Endothelial cell of hepatic sinusoid (primary cell): Measurements from ENCODE around the gene ZNF710.

Experiments used
- in situ Hi-C: cut with HindIII; loops from 2 replicates; pipeline ENCODE4 v1.10.0; 2017; ENCODE audit warnings: low sequenced_read_pairs

The ZNF710 gene

DNA sequence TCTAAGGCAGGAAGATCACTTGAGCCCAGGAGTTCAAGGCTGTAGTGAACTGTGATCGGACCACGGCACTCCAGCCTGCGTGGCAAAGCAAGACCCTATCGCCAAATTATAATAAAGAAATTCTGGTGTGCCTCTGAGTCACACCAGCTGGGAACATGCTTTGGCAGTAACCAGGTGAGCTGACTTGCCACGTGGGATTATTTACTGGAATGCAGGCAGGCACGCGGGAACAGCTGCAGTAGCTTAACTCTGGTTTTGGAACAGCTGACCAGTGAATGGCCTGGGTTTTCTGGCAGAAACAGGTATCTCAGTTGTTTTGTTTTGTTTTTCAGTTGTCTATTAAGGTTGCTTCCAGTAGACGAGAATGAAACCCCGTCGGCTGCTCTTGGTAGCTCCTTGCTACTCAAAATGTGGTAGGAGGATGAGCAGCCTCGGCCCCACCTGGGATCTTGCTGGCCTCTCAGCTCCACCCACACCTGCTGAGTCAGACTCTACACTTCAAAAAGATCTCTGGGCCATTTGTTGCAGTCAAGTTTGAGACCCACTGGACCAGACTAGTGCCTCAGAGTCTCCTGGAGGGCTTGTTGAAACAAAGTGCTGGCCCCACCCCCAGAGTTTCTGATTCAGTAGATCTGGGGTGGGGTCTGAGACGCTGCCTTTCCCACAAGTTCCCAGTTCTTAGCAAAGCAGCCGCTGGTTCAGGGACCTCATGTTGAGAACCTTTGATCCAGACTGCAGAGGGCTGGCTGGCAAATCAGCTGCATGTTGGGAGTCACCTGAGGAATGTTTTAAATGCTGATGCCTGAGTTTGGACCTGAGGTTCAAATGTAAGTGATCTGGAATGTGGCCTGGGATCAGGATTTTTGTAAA, 74.5 kb downstream of the ZNF710 start:
- in situ Hi-C loops = no loop called here

DNA sequence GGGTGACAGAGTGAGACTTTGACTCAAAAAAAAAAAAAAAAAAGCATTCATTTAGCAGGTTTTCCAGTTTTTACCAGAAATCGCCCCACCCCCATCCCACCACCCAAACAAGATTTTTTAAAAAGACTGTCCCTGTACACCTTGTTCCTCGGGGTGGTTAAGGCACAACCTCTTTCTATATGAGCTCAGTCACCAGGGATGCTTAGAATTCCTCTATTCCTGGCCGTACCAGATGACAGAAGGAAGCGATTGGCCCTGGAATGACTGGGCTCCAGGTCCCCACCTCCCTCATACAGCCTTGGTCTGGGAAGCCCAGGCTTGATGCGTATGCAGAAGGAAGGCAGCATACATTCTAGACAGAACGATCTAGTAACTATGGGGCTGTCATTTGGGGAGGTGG, 75.6 kb downstream of the ZNF710 start:
- in situ Hi-C loops = no loop called here

DNA sequence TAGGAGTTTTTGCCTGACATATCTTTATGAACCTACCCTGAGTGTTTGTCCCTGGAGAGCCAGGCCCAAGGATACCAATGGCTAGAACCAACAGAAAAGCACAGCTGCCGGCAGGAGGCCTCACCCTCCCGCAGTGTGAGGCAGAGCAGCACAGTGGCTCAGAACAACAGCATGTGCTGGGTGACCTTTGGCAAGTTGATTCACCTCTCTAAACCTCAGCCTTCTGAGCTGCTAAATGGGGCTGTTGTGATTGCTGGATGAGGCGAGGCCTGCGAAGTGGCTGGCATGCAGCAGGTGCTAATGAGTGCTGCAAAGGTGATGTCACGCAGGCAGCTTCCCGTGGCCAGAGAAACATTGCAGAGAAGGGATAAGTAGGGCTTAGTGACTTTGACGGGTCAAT, 77.8 kb downstream of the ZNF710 start:
- in situ Hi-C loops = no loop called here

DNA sequence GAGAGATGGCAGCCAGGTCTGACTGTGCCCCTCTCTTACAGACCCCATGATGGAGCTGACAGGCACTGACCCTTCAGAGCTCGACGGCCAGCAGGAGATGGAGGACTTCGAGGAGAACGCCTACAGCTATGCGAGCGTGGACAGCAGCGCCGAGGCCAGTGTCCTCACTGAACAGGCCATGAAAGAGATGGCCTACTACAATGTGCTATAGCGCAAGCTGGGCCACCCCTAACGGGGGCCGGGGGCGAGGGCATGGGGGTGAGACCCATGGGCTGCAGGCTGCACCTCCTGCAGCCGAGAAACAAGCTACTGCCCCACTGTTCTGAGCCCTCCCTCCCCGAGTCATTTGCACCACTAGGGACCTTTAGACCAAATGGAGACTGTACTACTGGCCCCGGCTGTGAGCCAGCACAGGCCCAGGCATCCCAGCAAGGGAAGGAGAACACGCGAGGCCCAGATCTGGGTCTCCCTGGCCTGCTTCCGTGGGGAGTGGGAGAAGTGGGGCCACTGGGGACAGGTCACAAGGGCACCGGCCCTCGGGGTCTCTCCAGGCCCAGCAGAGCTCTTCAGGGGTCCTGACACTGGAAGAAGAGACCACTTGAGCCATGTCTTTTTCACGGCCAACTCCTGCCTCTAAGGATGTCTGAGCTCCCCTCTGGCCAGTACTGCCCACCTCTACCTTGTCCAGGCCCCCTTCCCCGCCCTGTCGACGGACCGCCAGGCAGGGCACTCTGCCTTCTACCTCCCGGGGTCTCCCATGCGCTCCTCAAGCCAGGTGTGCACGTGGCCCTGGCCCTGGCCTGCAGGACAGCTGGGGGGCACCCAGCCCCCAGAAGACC, 78.7 kb downstream of the ZNF710 start:
- in situ Hi-C loops = loop anchor here (5.0 kb wide), 1 partner anchor 218 kb away; no protein-coding TSS in a partner anchor

DNA sequence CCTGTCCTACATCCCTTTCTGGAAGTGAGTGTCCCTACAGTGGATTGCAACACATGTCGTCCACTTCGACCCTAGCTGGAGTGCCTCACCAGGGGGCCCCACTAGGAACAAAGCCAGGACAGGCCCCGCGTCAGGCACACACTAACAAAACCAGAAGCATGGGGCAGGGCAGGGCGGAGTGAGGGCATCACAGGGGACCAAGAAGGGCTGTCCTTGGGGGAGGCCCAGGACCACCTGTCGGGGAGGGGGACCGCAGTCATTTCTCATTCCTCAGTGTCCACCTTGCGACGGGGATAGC, 79.3 kb downstream of the ZNF710 start:
- in situ Hi-C loops = loop anchor here (5.0 kb wide), 1 partner anchor 218 kb away; no protein-coding TSS in a partner anchor

DNA sequence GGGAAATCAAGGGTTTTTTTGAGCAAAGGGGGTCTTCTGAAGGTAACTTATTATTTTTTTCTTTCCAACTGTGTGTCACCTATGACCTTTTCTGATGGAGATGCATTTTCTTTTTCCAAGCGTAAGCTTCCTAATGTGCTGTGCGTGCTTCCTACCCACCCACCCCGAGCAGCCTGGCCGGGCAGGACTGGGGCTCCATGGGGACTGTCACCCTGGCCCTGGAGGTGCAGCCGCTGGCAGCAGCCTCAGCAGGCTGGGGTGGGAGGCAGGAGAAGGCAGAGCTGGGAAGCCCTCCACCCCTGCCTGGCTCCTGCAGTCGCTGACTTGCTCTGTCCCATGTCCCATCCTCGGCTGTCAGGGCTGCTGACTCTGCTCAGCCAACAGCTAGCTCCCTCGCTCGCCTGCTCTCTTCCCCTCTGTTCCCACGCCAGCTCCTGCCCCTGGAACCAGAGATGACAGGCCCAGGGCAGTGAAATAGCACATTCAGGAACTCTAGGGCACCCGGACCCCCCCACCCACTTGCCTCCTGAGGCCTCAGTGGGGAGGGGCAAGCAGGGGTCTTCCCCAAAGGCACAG, 79.8 kb downstream of the ZNF710 start:
- in situ Hi-C loops = loop anchor here (5.0 kb wide), 1 partner anchor 219 kb away; no protein-coding TSS in a partner anchor

DNA sequence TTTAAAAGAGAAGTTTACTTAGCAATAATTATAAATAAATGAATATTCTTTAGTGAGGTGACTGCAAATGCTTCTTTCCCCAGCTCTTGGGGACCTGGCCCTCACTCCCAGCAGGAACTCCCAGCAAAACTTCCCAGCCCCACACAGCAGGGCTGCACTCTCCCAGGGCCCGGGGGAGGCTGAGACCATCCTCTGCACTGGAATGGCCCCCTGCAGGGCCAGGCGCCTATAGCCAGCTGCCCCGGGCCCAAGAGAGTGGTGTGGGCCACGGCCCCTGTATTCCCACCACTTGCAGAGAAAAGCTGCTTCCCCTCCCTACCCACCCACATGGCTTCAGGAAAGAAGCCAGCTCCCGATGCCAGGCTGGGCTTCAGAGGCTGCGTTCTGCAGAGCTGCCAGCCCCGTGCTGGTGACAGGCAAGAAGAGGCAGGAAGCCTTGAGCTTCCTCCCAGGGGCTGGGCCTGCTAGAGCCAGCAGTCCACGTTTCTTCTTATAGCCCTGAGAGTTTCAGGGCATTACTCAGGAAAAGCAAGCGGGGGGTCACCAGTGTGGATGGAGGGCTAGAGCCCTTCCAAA, 81.1 kb downstream of the ZNF710 start:
- in situ Hi-C loops = loop anchor here (5.0 kb wide), 1 partner anchor 220 kb away; no protein-coding TSS in a partner anchor

DNA sequence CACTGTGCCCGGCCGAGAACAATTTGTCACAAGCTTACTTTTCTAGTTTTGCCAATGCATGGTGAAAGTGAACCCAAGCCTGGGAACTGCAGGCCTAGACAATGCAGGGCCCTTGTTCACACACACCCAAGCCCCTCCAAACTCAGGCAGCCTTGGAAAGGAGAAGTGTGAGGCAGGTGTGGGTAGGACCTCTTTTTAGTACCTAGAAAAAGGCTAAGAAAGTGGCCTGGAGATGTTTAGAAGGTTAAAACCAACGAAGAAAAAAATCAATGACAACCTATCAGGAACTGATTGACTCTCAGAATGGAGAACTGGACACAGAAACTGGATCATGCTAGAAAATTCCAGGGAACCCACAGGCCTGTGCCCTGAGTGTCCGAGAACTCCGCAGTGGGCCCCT, 82.3 kb downstream of the ZNF710 start:
- in situ Hi-C loops = loop anchor here (5.0 kb wide), 1 partner anchor 221 kb away; no protein-coding TSS in a partner anchor

DNA sequence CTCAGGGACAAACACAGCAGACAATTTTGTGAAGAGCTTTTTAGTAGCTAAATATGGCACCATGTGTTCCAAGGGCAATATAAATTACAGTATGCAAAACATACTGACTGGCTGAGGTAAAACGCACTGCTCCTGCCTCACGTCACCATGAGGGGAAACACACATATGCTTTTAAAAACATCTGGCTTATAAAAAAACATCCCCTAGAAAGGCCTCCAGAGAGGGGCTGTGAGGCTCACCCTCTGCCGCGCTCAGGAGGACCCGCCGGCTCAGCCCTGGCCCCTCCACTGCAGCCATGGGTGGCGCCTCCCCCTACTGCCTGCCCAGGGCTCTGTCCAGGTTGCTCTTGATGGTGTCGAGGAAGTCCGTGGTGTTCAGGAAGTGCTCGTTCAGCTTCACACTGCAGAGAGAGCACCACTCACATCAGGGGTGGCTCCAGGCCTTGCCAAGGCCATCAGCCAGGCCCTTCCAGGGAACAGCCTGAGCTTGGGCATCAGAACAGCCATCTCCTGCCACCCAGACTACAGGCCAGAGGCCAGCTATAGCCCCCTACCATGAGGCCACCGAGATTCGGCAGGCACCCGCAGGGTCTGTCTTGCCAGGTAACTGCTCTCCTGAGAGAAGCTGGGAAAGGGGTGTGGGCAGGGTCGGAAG, 83.0 kb downstream of the ZNF710 start:
- in situ Hi-C loops = loop anchor here (5.0 kb wide), 1 partner anchor 222 kb away; no protein-coding TSS in a partner anchor

DNA sequence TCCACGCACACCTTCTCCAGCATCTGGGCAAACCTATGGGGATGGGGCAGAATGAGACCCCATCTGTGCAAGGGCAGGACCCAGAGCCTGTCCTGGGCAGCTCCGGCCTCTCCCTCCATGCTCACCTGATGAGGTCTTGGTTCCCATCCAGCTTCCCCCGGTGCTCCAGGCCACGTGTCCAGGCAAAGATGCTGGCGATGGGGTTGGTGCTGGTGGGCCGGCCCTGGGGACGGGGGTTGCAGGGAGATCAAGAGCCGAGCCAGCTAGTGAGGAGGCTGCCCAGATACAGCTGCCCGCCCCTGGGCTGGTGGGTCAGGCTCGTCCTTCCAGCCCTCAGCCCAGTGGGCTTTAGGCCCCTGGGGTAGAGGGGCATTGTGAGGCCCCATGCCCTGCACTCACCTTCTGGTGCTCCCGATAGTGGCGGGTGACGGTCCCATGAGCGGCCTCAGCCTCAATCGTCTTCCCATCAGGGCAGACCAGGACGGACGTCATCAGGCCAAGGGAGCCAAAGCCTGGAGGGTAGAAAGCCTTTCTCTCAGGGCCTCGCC, 83.8 kb downstream of the ZNF710 start:
- in situ Hi-C loops = loop anchor here (5.0 kb wide), 2 partner anchors 103 to 223 kb away; no protein-coding TSS in a partner anchor

DNA sequence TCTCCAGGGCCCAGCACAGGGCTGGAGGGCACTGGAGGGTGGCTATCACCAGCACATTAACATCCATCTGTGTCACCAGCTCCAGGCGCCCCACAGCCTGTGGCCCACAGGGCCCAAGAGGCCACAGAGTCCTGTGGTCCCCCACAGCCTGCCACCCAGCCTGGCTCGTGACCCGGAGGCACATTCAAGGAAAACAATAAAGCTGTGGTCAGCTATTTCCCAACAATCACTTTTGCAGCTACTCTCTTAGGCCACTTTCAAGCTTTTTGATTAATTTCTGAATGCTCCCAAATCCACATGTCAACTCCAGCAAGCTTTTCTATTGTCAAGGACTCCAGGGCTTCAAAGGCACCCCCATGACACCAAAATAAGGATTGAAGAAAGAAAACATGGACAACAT, 84.4 kb downstream of the ZNF710 start:
- in situ Hi-C loops = loop anchor here (5.0 kb wide), 1 partner anchor 103 kb away; no protein-coding TSS in a partner anchor

DNA sequence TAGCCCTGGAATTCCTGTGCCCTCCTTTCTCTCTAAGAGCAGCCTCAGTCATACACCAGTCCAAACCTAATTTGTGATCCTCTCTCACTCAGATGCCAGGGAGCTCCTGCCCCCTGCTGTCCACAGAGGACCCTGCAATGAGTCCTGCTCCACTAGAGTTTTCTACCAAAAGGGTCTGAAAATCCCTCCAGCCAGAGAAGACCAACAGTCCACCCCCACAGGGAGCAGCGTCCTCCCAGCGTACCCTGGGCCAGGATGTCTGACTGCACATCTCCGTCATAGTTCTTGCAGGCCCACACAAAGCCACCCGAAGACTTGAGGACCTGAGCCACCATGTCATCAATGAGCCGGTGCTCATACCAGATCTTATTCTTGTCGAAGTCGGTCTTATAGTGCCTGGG, 85.7 kb downstream of the ZNF710 start:
- in situ Hi-C loops = loop anchor here (5.0 kb wide), 1 partner anchor 105 kb away; no protein-coding TSS in a partner anchor

DNA sequence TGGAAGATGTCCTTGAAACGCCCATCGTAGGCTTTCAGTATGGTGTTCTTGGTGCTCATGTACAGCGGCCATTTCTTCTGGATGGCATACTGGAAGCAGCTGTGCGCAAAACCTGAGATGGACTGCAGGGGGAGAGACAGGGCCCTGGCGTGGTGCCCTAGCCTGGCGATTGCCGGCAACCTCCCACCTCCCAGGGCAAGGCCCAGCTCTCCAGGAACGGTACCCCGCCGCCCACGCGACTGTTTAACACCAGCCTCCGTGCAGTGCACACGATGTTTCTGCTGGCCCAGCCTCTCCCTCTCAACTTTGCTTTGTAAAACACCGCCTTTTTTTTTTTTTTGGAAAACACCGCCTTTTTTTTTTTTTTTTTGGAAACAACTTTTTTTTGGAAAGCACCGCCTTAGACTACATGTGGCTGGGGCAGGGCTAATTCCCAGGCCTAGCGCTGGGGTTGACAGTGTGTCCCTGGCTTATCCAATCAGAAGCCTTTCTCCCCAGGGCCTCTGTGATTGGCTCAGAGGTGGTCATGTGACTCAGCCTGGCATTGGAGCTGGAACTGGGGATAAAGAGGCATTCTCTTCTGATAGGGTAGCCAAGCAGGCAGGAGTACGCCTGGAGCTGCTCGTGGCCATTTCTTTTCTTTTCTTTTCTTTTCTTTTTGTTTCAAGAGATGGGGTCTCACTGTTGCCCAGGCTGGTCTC, 86.5 kb downstream of the ZNF710 start:
- in situ Hi-C loops = loop anchor here (5.0 kb wide), 1 partner anchor 105 kb away; no protein-coding TSS in a partner anchor

DNA sequence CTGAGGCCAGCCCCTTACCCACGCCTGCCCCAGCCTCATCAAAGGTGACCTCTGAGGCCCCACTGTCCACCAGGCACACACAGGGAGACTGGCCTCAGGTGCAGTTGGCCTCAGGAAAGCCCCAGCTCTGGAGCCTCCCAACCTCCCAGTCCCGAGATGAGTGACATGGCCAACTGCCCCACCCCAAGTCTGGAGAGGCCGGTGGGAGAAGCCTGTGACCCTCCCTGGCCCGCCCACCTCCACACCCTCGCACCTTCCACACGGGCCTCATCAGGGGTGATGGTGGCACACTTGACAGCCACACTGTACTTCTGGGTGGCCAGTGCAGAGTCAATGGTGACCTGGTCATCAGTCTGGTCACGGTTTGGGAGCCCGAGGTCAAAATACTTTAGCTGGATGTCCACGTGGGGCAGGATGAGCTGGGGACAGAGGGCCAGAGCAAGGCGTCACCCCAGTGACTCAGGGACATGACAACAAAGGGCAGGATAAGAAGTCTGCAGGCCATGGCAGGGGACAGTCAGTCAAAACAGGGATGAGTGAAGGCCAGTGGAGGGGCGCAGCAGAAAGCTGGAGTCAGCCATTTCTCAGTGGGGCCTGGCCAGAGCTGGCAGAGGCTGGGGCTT, 89.2 kb downstream of the ZNF710 start:
- in situ Hi-C loops = no loop called here

DNA sequence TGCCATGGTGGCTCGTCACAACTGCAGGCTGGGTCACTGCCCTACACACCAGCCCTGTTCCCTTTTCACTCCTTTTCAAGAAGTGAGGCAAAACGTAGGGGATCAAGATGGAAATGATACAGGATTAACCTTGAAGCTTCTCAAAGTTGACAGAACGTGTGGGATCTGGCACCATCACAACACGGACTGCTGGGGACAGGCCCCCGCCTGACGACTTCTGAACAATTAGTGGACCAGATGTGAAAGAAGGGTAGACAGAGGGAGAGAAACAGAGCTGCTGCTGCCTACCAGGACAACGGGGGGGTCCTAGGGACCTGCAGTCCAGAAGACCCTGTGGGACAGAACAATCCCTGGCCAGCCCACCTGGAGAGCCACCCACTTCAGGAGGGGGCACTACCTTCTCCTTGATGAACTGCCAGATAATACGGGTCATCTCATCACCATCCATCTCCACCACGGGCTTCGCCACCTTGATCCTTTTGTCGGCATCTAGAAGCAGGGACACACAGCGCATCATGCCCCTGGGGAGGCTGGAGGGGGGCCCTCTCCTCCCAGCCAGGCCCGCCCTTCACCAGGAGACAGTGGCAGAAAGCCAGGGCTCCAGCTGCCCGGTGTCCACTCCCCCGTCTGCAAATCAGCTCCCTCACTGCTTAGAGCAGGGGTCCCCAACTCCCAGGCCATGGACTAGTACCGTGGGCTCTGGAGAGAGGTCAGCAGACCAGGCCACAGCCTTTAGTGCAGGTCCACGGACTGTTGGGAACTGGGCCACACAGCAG, 90.2 kb downstream of the ZNF710 start:
- in situ Hi-C loops = no loop called here

DNA sequence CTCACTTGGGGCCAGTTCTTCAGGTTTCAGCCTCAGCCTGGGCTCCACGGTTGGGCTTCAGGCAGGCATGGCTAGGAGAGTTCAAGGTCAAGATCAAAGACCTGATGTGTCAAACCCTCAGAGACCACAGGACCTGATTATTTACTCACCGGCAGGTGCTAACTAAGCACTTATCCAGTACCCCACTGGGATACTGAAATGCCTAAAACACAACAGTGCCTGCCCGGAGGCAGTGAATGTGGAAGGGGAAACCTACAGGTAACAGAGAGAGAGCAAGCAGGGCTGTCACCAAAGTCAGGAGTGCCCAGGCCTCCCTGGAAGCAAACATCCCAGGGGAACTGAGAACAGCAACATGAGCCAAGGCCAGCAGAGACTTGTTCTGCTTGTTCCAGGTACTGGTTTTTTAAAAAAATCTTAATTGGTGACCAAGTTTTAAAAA, 94.4 kb downstream of the ZNF710 start:
- in situ Hi-C loops = no loop called here

DNA sequence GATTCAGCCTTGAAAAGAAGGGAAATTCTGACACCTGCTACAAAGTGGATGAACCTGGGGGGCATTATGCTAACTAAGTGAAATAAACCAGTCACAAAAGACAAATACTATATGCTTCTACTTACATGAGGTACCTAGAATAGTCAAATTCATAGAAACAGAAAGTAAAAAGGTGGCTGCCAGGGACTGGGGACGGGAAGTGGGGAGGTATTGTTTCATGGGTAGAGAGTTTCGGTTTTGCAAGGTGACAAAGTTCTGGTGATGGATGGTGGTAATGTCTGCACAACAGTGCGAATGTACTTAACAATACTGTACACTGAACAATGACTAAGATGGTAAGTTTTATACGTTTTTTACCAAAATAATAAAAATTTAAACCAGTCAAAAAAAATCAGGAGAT, 96.4 kb downstream of the ZNF710 start:
- in situ Hi-C loops = no loop called here
